Upper lobe of right lung (tissue), 1 donor: ENCODE results near the gene PSD. TPM values are rescaled to one million over a fixed set of nuclear protein-coding genes. Genes with fewer than 3 reads are reported as not detected.

Experiments used
- ATAC-seq: fragments of 200-7000 bp; cut with Tn5 transposase; one replicate; pipeline ENCODE4 v1.9.1; 2020; ENCODE audit warnings: mild to moderate bottlenecking, moderate library complexity
- DNase-seq: peaks from one replicate; pipeline ENCODE4 v3.0.0-alpha.2; 2020
- H3K27ac ChIP-seq: fragments of 200-600 bp; one replicate; pipeline ENCODE4 v1.8.0; 2022
- H3K27me3 ChIP-seq: fragments of 200-600 bp; one replicate; pipeline ENCODE4 v1.8.0; 2022; ENCODE audit warnings: mild to moderate bottlenecking
- H3K36me3 ChIP-seq: fragments of 200-600 bp; one replicate; pipeline ENCODE4 v1.8.0; 2022
- H3K4me1 ChIP-seq: fragments of 200-600 bp; one replicate; pipeline ENCODE4 v1.8.0; 2022
- H3K4me3 ChIP-seq: fragments of 200-600 bp; one replicate; pipeline ENCODE4 v1.8.0; 2022; ENCODE audit warnings: mild to moderate bottlenecking
- H3K9me3 ChIP-seq: fragments of 200-600 bp; one replicate; pipeline ENCODE4 v1.8.0; 2022
- intact Hi-C: fragments of 100-400 bp; cut with DNase I; formaldehyde crosslinking; loops from one replicate; pipeline ENCODE4 v1.11.0; 2022
- total RNA-seq: library from RNA; stranded (reverse); fragmentation: NEBNext Ultra II Directional; extraction: Animal tissue kit (Norgen Biotek cat#: 25700); gene quantifications from one replicate; pipeline ENCODE4 v1.2.1, GENCODE V29; 2021
- TF ChIP-seq, protein P1 (sequence below): fragments of 200-600 bp; IDR thresholded peaks from one replicate; pipeline ENCODE4 v1.8.0; 2022; ENCODE audit warnings: antibody characterized with exemption
- donor health status: DM: no; HTN: yes; CAD: no; lungs with severe emphysema.

The PSD gene
- total RNA-seq, 1 donor from 2014 or later = 3.5 TPM

DNA sequence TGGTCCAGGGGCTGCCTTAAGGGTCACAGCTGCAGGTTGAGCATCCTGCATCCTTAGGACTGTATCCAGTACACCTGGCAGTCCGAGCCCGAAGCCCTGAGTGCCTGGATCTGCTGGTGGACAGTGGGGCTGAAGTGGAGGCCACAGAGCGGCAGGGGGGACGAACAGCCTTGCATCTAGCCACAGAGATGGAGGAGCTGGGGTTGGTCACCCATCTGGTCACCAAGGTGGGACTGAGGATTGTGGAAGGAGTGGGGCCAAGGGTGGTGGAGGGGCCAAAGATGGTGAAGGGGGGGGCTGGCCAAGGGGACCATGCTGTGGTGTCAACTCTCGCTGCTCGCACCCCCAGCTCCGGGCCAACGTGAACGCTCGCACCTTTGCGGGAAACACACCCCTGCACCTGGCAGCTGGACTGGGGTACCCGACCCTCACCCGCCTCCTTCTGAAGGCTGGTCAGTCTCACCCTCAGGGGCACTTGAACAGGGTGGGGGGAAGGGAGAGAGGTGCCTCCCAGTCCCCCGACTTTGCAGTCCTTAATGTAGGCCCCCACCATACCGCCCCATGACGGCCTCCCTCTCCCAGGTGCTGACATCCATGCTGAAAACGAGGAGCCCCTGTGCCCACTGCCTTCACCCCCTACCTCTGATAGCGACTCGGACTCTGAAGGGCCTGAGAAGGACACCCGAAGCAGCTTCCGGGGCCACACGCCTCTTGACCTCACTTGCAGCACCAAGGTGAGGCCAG, 17.8 kb downstream of the PSD start:
- ATAC-seq (no peak), DNase-seq (peak; percentile 56)
- H3K27me3 ChIP-seq = no peaks in the 10 kb centered on the region
- H3K4me1 ChIP-seq = peaks cover 24% of the 10 kb centered on the region
- peaks cover 28% of the 10 kb centered on the region for H3K36me3 ChIP-seq
- TF ChIP-seq, protein P1, sequence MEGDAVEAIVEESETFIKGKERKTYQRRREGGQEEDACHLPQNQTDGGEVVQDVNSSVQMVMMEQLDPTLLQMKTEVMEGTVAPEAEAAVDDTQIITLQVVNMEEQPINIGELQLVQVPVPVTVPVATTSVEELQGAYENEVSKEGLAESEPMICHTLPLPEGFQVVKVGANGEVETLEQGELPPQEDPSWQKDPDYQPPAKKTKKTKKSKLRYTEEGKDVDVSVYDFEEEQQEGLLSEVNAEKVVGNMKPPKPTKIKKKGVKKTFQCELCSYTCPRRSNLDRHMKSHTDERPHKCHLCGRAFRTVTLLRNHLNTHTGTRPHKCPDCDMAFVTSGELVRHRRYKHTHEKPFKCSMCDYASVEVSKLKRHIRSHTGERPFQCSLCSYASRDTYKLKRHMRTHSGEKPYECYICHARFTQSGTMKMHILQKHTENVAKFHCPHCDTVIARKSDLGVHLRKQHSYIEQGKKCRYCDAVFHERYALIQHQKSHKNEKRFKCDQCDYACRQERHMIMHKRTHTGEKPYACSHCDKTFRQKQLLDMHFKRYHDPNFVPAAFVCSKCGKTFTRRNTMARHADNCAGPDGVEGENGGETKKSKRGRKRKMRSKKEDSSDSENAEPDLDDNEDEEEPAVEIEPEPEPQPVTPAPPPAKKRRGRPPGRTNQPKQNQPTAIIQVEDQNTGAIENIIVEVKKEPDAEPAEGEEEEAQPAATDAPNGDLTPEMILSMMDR = no peak
- H3K4me3 ChIP-seq = no peak overlapping the region
- no peak overlapping the region for H3K27ac ChIP-seq
- no peaks in the 10 kb centered on the region for H3K9me3 ChIP-seq
- intact Hi-C loops = no loop called here

DNA sequence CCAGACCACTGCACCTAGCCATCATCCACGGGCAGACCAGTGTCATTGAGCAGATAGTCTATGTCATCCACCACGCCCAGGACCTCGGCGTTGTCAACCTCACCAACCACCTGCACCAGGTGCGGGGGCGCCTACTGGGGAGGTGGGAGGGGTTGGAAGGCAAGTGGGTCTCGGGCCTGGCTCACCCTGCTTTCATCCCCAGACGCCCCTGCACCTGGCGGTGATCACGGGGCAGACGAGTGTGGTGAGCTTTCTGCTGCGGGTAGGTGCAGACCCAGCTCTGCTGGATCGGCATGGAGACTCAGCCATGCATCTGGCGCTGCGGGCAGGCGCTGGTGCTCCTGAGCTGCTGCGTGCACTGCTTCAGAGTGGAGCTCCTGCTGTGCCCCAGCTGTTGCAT, 18.5 kb downstream of the PSD start:
- intact Hi-C loops = no loop called here
- Histone ChIP-seq H3K9me3 (no peaks in the 10 kb centered on the region), H3K4me3 (no peak overlapping the region), H3K36me3 (peaks cover 28% of the 10 kb centered on the region), H3K4me1 (peaks cover 24% of the 10 kb centered on the region), H3K27ac (peak overlapping the region; percentile 80), H3K27me3 (no peaks in the 10 kb centered on the region)
- peak; percentile 61 for DNase-seq
- TF ChIP-seq, protein P1 = no peak
- ATAC-seq = no peak

DNA sequence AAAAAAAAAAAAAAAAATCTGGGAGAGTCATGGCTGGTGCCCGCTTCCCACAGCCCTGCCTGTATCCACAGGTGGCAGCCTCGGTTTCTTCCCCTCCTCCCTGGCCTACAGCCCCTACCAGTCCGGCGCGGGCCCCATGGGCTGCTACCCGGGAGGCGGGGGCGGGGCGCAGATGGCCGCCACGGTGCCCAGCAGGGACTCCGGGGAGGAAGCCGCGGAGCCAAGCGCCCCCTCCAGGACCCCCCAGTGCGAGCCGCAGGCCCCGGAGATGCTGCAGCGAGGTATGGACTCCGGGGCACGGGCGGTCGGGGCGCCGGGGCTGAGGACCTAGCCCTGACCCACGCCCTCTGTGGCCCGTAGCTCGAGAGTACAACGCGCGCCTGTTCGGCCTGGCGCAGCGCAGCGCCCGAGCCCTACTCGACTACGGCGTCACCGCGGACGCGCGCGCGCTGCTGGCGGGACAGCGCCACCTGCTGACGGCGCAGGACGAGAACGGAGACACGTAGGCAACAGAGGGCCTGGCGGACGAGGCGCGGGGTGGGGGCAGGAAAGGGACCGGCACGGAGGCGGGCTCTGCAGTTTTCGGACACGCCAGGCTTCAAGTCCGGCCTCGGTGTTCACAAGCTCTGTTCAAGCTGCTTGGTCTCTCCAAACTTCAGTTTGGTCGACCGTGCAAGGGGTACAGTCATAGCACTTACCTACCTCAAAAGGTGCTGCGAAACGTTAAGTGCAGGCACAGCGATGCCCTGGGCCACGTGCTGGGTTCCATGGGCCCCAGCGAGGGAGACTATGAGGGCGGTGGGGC, 19.2 kb downstream of the PSD start:
- intact Hi-C loops = no loop called here
- H3K4me3 ChIP-seq = peak overlapping the region; percentile 67
- H3K9me3 ChIP-seq = no peaks in the 10 kb centered on the region
- peak overlapping the region; percentile 80 for H3K27ac ChIP-seq
- H3K36me3 ChIP-seq = peaks cover 28% of the 10 kb centered on the region
- DNase-seq (peak; percentile 95), ATAC-seq (peak; percentile 87)
- TF ChIP-seq, protein P1 = peak; percentile 95
- H3K4me1 ChIP-seq = peaks cover 24% of the 10 kb centered on the region
- H3K27me3 ChIP-seq = no peaks in the 10 kb centered on the region

DNA sequence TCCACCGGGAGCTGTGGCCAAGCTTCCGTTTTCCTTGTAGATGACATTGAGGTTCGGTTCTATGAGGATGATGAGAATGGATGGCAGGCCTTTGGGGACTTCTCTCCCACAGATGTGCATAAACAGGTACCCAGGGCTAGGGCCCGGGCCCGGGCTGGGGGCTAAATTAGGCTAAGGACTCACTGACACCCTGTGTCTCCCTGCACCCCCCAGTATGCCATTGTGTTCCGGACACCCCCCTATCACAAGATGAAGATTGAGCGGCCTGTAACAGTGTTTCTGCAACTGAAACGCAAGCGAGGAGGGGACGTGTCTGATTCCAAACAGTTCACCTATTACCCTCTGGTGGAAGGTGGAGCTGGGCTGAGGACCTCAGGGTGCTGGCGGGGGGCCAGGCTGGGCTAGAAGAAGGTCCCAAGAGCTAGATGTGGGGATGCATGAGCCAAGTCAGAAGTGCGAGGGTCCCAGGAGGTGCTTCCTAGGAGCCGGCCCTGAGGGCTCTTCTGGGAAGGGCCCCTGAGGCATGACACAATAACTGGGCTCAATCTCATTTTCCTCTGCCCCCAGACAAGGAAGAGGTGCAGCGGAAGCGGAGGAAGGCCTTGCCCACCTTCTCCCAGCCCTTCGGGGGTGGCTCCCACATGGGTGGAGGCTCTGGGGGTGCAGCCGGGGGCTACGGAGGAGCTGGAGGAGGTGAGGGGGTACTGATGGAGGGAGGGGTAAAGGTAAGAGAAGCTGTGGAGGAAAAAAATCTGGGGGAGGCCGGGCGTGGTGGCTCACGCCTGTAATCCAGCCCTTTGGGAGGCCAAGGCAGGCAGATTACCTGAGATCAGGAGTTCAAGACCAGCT, 20.2 kb downstream of the PSD start:
- no peaks in the 10 kb centered on the region for H3K27me3 ChIP-seq
- peak; percentile 60 for DNase-seq
- intact Hi-C loops = no loop called here
- H3K9me3 ChIP-seq = no peaks in the 10 kb centered on the region
- H3K4me3 ChIP-seq = peak overlapping the region; percentile 67
- H3K36me3 ChIP-seq = peaks cover 28% of the 10 kb centered on the region
- peaks cover 28% of the 10 kb centered on the region for H3K4me1 ChIP-seq
- TF ChIP-seq, protein P1 = no peak
- ATAC-seq = no peak
- H3K27ac ChIP-seq = peak overlapping the region; percentile 80
